ENCODE measurements around the gene LRMDA.

Gene LRMDA

GRCh38 chr10:75895259-75895658 lies 463.8 kb downstream of the LRMDA start:
- Histone ChIP-seq H3K79me2 (ENCODE audit: insufficient read depth, low read depth) (no peaks in the 10 kb centered on the region), H3K4me1 (ENCODE audit: low read depth, poor library complexity, severe bottlenecking) (no peaks in the 10 kb centered on the region), H3K27ac (no peak overlapping the region), H3K4me3 (IDR thresholded peaks at IDR 0.05; ENCODE audit: insufficient read depth, low read depth, low read length) (no peak overlapping the region), H4K20me1 (ENCODE audit: insufficient read depth) (no peaks in the 10 kb centered on the region), H3K36me3 (ENCODE audit: insufficient read depth) (no peaks in the 10 kb centered on the region), H3K9ac (no peak overlapping the region), H3K27me3 (ENCODE audit: insufficient read depth, low read depth) (no peaks in the 10 kb centered on the region), H3K4me2 (no peak overlapping the region), H2AFZ (ENCODE audit: low read depth) (no peak overlapping the region)
- TF ChIP-seq, protein P1, sequence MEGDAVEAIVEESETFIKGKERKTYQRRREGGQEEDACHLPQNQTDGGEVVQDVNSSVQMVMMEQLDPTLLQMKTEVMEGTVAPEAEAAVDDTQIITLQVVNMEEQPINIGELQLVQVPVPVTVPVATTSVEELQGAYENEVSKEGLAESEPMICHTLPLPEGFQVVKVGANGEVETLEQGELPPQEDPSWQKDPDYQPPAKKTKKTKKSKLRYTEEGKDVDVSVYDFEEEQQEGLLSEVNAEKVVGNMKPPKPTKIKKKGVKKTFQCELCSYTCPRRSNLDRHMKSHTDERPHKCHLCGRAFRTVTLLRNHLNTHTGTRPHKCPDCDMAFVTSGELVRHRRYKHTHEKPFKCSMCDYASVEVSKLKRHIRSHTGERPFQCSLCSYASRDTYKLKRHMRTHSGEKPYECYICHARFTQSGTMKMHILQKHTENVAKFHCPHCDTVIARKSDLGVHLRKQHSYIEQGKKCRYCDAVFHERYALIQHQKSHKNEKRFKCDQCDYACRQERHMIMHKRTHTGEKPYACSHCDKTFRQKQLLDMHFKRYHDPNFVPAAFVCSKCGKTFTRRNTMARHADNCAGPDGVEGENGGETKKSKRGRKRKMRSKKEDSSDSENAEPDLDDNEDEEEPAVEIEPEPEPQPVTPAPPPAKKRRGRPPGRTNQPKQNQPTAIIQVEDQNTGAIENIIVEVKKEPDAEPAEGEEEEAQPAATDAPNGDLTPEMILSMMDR (conservative IDR thresholded peaks at IDR 0.05; ENCODE audit: low read depth, low read length), result no peak

GRCh38 chr10:75899816-75900390 lies 468.5 kb downstream of the LRMDA start:
- H3K4me1 ChIP-seq (ENCODE audit: low read depth, poor library complexity, severe bottlenecking), result no peaks in the 10 kb centered on the region
- no peak overlapping the region for H3K9ac ChIP-seq
- no peaks in the 10 kb centered on the region for H3K27me3 ChIP-seq (ENCODE audit: insufficient read depth, low read depth)
- no peaks in the 10 kb centered on the region for H3K79me2 ChIP-seq (ENCODE audit: insufficient read depth, low read depth)
- TF ChIP-seq, protein P1 (conservative IDR thresholded peaks at IDR 0.05; ENCODE audit: low read depth, low read length), result no peak
- no peaks in the 10 kb centered on the region for H3K36me3 ChIP-seq (ENCODE audit: insufficient read depth)
- no peaks in the 10 kb centered on the region for H4K20me1 ChIP-seq (ENCODE audit: insufficient read depth)
- H3K27ac ChIP-seq, result no peak overlapping the region
- no peak overlapping the region for H2AFZ ChIP-seq (ENCODE audit: low read depth)
- H3K4me3 ChIP-seq (IDR thresholded peaks at IDR 0.05; ENCODE audit: insufficient read depth, low read depth, low read length), result no peak overlapping the region
- no peak overlapping the region for H3K4me2 ChIP-seq

DNA sequence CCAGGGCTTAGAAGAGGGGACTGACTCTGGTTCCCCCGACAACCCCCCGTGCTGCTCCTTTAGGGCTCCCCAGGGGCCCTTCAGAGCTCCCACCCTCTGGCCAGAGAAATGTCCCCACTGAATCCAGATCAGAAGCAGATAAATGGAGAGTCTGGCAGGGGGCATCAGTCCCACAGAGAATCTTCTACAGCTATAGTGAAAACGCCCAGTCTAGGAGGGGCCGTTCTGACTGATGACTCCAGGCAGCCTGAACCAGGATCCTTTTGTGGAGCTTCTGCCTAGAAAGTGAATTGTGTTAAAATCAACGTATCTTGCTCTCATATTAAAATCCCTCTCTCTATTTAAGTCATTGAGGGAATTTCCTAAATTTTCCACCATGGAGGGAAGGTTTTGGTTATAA lies 471.4 kb downstream of the LRMDA start:
- Histone ChIP-seq H2AFZ (ENCODE audit: low read depth) (no peak overlapping the region), H4K20me1 (ENCODE audit: insufficient read depth) (no peaks in the 10 kb centered on the region), H3K27me3 (ENCODE audit: insufficient read depth, low read depth) (no peaks in the 10 kb centered on the region)

DNA sequence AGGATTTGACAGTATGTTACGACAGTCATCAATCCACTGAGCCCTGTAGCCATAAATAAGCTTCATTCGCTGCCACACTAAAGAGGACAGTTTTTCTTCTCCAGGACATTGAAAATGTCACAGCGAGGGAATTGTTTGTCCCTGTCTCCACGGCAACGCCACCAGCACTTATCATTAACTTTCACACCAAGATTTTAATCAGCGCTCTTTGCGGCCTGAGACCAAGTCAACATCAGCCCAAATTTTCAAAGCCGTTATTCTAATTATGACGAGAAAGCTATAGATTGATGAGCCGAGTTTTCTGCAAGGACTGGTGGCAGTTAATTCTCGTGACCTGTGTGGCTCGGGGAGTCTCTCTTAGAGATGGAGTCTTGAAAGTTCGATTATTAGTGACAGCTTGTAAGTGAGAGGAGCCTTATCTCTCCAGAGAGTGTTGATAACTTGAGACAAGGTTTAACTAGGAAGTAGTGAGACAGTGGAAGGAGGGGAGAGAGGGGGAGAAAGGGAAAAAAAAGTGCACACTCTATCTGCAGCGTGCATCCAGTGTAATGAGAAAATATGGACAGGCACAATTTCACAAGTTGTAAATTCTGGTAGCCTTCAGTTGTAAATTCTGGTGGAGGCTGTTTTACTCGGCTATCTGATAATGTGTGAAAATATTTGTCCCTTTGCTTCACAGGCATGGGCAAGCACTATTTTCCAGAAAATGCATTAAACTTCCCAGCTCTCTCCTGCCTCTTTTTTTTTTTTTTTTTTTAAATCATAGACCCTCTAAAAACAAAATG lies 473.3 kb downstream of the LRMDA start:
- Histone ChIP-seq H2AFZ (ENCODE audit: low read depth) (no peak overlapping the region), H3K27me3 (ENCODE audit: insufficient read depth, low read depth) (no peaks in the 10 kb centered on the region), H3K36me3 (ENCODE audit: insufficient read depth) (no peaks in the 10 kb centered on the region), H3K79me2 (ENCODE audit: insufficient read depth, low read depth) (no peaks in the 10 kb centered on the region), H4K20me1 (ENCODE audit: insufficient read depth) (no peaks in the 10 kb centered on the region), H3K9ac (no peak overlapping the region), H3K4me2 (no peak overlapping the region), H3K27ac (no peak overlapping the region), H3K4me1 (ENCODE audit: low read depth, poor library complexity, severe bottlenecking) (no peaks in the 10 kb centered on the region), H3K4me3 (IDR thresholded peaks at IDR 0.05; ENCODE audit: insufficient read depth, low read depth, low read length) (no peak overlapping the region)
- TF ChIP-seq, protein P1 (conservative IDR thresholded peaks at IDR 0.05; ENCODE audit: low read depth, low read length), result no peak

More for the DNA sequence above, 471.4 kb downstream of the LRMDA start:
- Histone ChIP-seq H3K27ac (no peak overlapping the region), H3K79me2 (ENCODE audit: insufficient read depth, low read depth) (no peaks in the 10 kb centered on the region), H3K4me1 (ENCODE audit: low read depth, poor library complexity, severe bottlenecking) (no peaks in the 10 kb centered on the region), H3K36me3 (ENCODE audit: insufficient read depth) (no peaks in the 10 kb centered on the region), H3K9ac (no peak overlapping the region), H3K4me3 (IDR thresholded peaks at IDR 0.05; ENCODE audit: insufficient read depth, low read depth, low read length) (no peak overlapping the region), H3K4me2 (no peak overlapping the region)
- TF ChIP-seq, protein P1 (conservative IDR thresholded peaks at IDR 0.05; ENCODE audit: low read depth, low read length), result no peak
